Kidney (tissue), 14 donors: ENCODE measurements around the gene DLGAP4. TPM values are rescaled to one million over a fixed set of nuclear protein-coding genes. Genes with fewer than 3 reads are reported as not detected.

Source experiments
- DNase-seq, 5 donors: peaks; one replicate each; pipeline ENCODE4 v3.0.0-alpha.2; 2013 to 2020
- FAIRE-seq: peaks from 2 replicates; lab custom pipeline; 2012; peaks lifted over from hg19 to GRCh38; lab: Jason Lieb, UNC
- H3K27ac ChIP-seq, 2 donors: one replicate each; pipeline ENCODE4 v1.7.0; 2013; ENCODE audit warnings: low read depth in 2 of 2, low read length in 2 of 2, inconsistent platforms in 1 of 2
- H3K27me3 ChIP-seq: one replicate; pipeline ENCODE4 v1.7.1; 2013; ENCODE audit warnings: low read length, inconsistent platforms; ENCODE audit not compliant: control insufficient read depth, insufficient read depth
- H3K36me3 ChIP-seq, 3 donors: one replicate each; pipeline versions ENCODE4 v1.7.0 to v1.7.1; 2013; ENCODE audit warnings: low read length in 3 of 3, control low read depth in 1 of 3, inconsistent platforms in 1 of 3; ENCODE audit not compliant: insufficient read depth in 3 of 3, control insufficient read depth in 2 of 3
- H3K4me1 ChIP-seq, 3 donors: one replicate each; pipeline versions ENCODE4 v1.7.0 to v1.7.1; 2013; ENCODE audit warnings: low read length in 3 of 3, inconsistent platforms in 1 of 3, low read depth in 1 of 3; ENCODE audit not compliant: control insufficient read depth in 2 of 3, insufficient read depth in 2 of 3
- H3K4me3 ChIP-seq, 3 donors: one replicate each; pipeline versions ENCODE4 v1.7.0 to v1.8.1; 2013; ENCODE audit warnings: low read length in 3 of 3, control low read depth in 1 of 3, inconsistent platforms in 1 of 3
- H3K9ac ChIP-seq, 3 donors: one replicate each; pipeline versions ENCODE4 v1.7.0 to v1.7.1; 2013; ENCODE audit warnings: low read length in 3 of 3, control low read depth in 1 of 3, inconsistent platforms in 1 of 3
- H3K9me3 ChIP-seq, 3 donors: one replicate each; pipeline versions ENCODE4 v1.7.0 to v1.7.1; 2013; ENCODE audit warnings: low read length in 3 of 3, control low read depth in 1 of 3, inconsistent platforms in 1 of 3; ENCODE audit not compliant: control insufficient read depth in 2 of 3, insufficient read depth in 1 of 3
- intact Hi-C: fragments of 100-400 bp; cut with DNase I; formaldehyde crosslinking; loops from one replicate; pipeline ENCODE4 v1.11.1; 2022
- polyA plus RNA-seq: library from polyadenylated mRNA; stranded (reverse); fragments of 350-450 nt; fragmentation: Illumina TruSeq; extraction: RNeasy Lipid Tissue Mini Kit (QIAGEN cat#74804); gene quantifications from one replicate; pipeline ENCODE4 v1.2.3, GENCODE V29; 2014; ENCODE audit warnings: low read depth, low replicate concordance; ENCODE audit not compliant: insufficient read depth
- total RNA-seq: library from RNA; stranded (reverse); fragmentation: NEBNext Ultra II Directional; extraction: Animal tissue kit (Norgen Biotek cat#: 25700); gene quantifications from one replicate; pipeline ENCODE4 v1.2.1, GENCODE V29; 2021
- TF ChIP-seq, protein P1 (sequence below): IDR thresholded peaks from 3 replicates; pipeline ENCODE4 v1.5.1; 2012; ENCODE audit warnings: mild to moderate bottlenecking, moderate library complexity, borderline replicate concordance; ENCODE audit not compliant: insufficient read depth; ENCODE audit errors: extremely low read depth
- donor health status: control.
- donor health status: control.
- donor health status: control.
- donor health status: control.
- donor health status: control.
- donor health status: DM: yes; HTN: yes; CAD: no.
- donor health status: Normal renal cell carcinoma (clear cell type).

DLGAP4 gene
- total and polyA plus RNA-seq, 2 donors from 2014 or later: 19.6 to 62.4 TPM

DNA sequence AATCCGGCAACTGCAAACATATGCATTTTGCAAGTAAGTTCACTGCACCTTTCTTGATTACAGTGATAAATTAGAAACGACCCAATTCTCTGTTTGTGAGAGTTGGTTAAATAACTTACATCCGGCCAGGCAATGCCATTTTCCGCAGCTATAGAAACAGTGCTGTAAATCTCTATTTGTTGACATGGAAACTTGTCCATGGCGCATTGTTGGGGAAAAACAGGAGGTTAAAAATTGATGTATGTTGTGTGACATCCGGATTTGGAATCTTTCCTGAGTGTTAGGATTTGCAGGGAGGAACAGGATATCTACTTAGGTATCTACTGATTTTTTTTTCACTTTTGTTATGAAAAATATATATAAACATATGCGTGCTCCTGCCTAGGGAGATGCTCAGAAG is 66.5 kb downstream of the DLGAP4 start:
- H3K27me3 ChIP-seq: no peaks in the 10 kb centered on the region
- no peak for FAIRE-seq

DNA sequence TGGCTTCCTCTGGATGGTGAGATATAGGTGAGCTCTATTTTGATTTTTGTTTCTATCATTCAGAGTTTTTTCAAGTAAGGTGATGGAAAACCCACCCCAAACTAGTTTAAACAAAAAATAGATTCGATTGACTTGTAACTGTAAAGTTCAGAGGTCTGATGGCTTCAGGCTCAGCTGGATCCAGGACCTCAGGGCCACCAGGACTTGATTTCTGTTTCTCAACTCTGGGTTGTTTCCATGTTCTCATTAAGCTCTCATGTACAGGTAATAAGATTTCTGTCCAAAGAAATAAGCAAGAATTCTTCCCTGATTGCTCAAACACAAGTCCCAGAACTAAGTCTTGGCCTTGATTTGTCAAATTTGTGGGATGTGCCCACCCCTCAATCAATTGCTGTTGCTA is 67.0 kb downstream of the DLGAP4 start:
- H3K9ac ChIP-seq: no peak overlapping the region
- no peaks in the 10 kb centered on the region for H3K9me3 ChIP-seq
- H3K27me3 ChIP-seq: no peaks in the 10 kb centered on the region
- H3K36me3 ChIP-seq: no peaks in the 10 kb centered on the region
- intact Hi-C loops: no loop called here
- no peaks in the 10 kb centered on the region for H3K4me1 ChIP-seq
- DNase-seq (no peak), FAIRE-seq (no peak)
- H3K27ac ChIP-seq: no peak overlapping the region
- H3K4me3 ChIP-seq: no peak overlapping the region
- TF ChIP-seq, protein P1, sequence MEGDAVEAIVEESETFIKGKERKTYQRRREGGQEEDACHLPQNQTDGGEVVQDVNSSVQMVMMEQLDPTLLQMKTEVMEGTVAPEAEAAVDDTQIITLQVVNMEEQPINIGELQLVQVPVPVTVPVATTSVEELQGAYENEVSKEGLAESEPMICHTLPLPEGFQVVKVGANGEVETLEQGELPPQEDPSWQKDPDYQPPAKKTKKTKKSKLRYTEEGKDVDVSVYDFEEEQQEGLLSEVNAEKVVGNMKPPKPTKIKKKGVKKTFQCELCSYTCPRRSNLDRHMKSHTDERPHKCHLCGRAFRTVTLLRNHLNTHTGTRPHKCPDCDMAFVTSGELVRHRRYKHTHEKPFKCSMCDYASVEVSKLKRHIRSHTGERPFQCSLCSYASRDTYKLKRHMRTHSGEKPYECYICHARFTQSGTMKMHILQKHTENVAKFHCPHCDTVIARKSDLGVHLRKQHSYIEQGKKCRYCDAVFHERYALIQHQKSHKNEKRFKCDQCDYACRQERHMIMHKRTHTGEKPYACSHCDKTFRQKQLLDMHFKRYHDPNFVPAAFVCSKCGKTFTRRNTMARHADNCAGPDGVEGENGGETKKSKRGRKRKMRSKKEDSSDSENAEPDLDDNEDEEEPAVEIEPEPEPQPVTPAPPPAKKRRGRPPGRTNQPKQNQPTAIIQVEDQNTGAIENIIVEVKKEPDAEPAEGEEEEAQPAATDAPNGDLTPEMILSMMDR: no peak

More for the DNA sequence above, 66.5 kb downstream of the DLGAP4 start:
- Histone ChIP-seq H3K4me1 (no peaks in the 10 kb centered on the region), H3K9ac (no peak overlapping the region), H3K27ac (no peak overlapping the region), H3K9me3 (no peaks in the 10 kb centered on the region), H3K4me3 (no peak overlapping the region), H3K36me3 (no peaks in the 10 kb centered on the region)
- DNase-seq: peak in 2 of 5 donors; percentile 7 to 52
- intact Hi-C loops: no loop called here
- TF ChIP-seq, protein P1: no peak

DNA sequence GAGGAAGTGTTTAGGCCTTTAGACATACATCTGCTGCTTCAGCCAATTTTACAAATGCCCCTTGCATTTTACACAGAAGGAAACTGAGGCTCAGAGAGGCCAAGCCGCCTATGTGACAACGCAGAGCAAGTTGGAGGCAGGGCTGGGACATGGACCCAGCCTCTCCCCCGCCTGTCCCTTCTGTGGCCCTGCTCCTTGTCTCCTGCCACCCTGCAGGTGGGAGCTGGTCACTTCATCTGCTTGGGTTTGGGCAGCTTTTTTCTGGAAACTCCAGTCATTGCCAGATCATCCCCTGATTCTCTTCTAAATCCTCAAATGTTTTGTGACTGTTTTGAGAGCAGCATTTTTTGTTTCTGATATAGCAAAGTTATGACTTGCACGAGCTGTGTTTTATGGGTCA is 68.9 kb downstream of the DLGAP4 start:
- Histone ChIP-seq H3K27me3 (no peaks in the 10 kb centered on the region), H3K27ac (no peak overlapping the region), H3K36me3 (no peaks in the 10 kb centered on the region), H3K4me1 (no peaks in the 10 kb centered on the region), H3K4me3 (no peak overlapping the region), H3K9me3 (no peaks in the 10 kb centered on the region), H3K9ac (no peak overlapping the region)
- intact Hi-C loops: no loop called here
- DNase-seq (no peak), FAIRE-seq (no peak)
- TF ChIP-seq, protein P1: no peak
